ENCODE measurements around the gene HPGD. TPM values are rescaled to one million over a fixed set of nuclear protein-coding genes. Genes with fewer than 3 reads are reported as not detected.

Gene HPGD
- total RNA-seq, 1 donor from 2014 or later, result 4.2 TPM

DNA sequence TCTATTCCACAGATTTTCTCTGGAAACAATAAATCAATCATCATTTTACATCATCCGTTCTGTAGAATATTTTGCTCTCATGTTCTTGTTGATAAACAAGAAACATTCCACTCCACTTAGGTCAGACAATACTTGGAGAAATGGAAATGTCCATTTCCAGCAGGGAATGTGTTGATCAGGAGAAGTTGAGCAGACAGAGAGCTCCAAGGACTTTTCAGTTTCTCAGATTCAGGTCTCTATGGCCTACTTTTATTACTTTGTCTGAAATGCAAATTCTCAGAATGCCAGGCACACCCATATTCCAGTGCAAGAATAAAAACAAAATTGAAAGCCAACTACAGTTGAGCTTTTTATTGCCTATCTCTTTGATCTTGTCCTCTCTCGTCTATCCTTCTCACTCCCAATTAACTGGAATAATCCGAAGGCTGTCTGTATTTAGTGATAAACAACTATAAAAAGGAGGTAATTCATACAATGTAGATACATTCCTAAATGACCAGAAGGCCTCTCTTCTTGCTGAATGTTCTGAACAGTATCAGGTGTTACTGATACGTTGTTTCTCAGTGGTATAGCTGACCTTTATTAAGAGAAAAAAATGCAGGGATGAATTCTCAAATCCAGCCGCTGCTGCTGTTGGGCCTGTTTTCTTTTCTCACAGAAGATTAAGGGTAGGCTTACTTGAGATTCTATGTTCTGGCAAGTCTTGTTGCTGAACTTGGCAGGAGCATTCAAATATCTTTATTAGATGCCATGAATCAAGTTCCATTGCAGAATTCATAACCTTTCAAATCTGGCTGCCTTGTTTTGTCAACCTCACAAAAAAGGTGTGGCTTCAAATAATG lies 72.1 kb downstream of the HPGD start:
- Histone ChIP-seq H3K27me3 (ENCODE audit: control insufficient read depth, insufficient read depth, low read length) (no peaks in the 10 kb centered on the region), H3K4me3 (ENCODE audit: low read depth, low read length) (no peak overlapping the region), H3K36me3 (ENCODE audit: control insufficient read depth, insufficient read depth, low read length) (no peaks in the 10 kb centered on the region)
- DNase-seq (ENCODE audit: low read depth) (no peak), FAIRE-seq (no peak)
- no peak for TF ChIP-seq CTCF (IDR thresholded peaks at IDR 0.05; ENCODE audit: insufficient read depth, low read length, severe bottlenecking)

GRCh38 chr4:174449152-174449551 lies 73.1 kb downstream of the HPGD start:
- FAIRE-seq (no peak), DNase-seq (ENCODE audit: low read depth) (no peak)
- no peak overlapping the region for H3K4me3 ChIP-seq (ENCODE audit: low read depth, low read length)
- H3K36me3 ChIP-seq (ENCODE audit: control insufficient read depth, insufficient read depth, low read length), result no peaks in the 10 kb centered on the region
- no peaks in the 10 kb centered on the region for H3K27me3 ChIP-seq (ENCODE audit: control insufficient read depth, insufficient read depth, low read length)
- TF ChIP-seq CTCF (IDR thresholded peaks at IDR 0.05; ENCODE audit: insufficient read depth, low read length, severe bottlenecking), result no peak

- no peaks in the 10 kb centered on the region for H3K36me3 ChIP-seq (ENCODE audit: control insufficient read depth, insufficient read depth, low read length)
- no peak for TF ChIP-seq CTCF (IDR thresholded peaks at IDR 0.05; ENCODE audit: insufficient read depth, low read length, severe bottlenecking)
- DNase-seq (ENCODE audit: low read depth), result no peak
- H3K4me3 ChIP-seq (ENCODE audit: low read depth, low read length), result no peak overlapping the region
- H3K27me3 ChIP-seq (ENCODE audit: control insufficient read depth, insufficient read depth, low read length), result no peaks in the 10 kb centered on the region
- no peak for FAIRE-seq
Measured at GRCh38 chr4:174444390-174444789, 77.9 kb downstream of the HPGD start.

Other genes with a start within 250 kb of the HPGD start
- gene FBXO8, start 238.8 kb downstream of the HPGD start, total RNA-seq, result 31.9 and 32.1 TPM in 2 replicates
- gene CEP44, start 238.6 kb downstream of the HPGD start, total RNA-seq, result 16.8 and 18.3 TPM in 2 replicates